Duodenal mucosa (tissue), 2 donors: ENCODE results near the gene XKR8.
A peak's percentile ranks its signal among the peaks of the same experiment; 100 is the strongest.

Source experiments
- H3K27ac ChIP-seq: one replicate; pipeline ENCODE4 v1.7.0; 2013; ENCODE audit warnings: low read depth, low read length
- H3K27me3 ChIP-seq, 2 donors: one replicate each; pipeline ENCODE4 v1.7.0; 2013; ENCODE audit warnings: low read length in 2 of 2, control low read depth in 1 of 2; ENCODE audit not compliant: insufficient read depth in 2 of 2, control insufficient read depth in 1 of 2
- H3K36me3 ChIP-seq, 2 donors: one replicate each; pipeline ENCODE4 v1.7.0; 2013; ENCODE audit warnings: low read length in 2 of 2, control low read depth in 1 of 2; ENCODE audit not compliant: insufficient read depth in 2 of 2, control insufficient read depth in 1 of 2
- H3K4me1 ChIP-seq, 2 donors: one replicate each; pipeline ENCODE4 v1.7.0; 2013; ENCODE audit warnings: low read length in 2 of 2, control low read depth in 1 of 2; ENCODE audit not compliant: insufficient read depth in 2 of 2, control insufficient read depth in 1 of 2
- H3K4me3 ChIP-seq, 2 donors: one replicate each; pipeline ENCODE4 v1.7.0; 2013; ENCODE audit warnings: low read length in 2 of 2, low read depth in 1 of 2
- H3K9ac ChIP-seq, 2 donors: one replicate each; pipeline ENCODE4 v1.7.0; 2013; ENCODE audit warnings: low read length in 2 of 2, low read depth in 1 of 2
- H3K9me3 ChIP-seq, 2 donors: one replicate each; pipeline ENCODE4 v1.7.0; 2013; ENCODE audit warnings: low read length in 2 of 2, control low read depth in 1 of 2; ENCODE audit not compliant: control insufficient read depth in 1 of 2

The XKR8 gene

GRCh38 chr1:27936370-27936769 is 23.4 kb upstream of the XKR8 start:
- Histone ChIP-seq H3K9ac (no peak overlapping the region), H3K4me1 (peaks cover 5 to 7% of the 10 kb centered on the region in 2 donors), H3K4me3 (no peak overlapping the region), H3K27me3 (no peaks in the 10 kb centered on the region), H3K36me3 (no peaks in the 10 kb centered on the region), H3K27ac (no peak overlapping the region), H3K9me3 (no peaks in the 10 kb centered on the region)

- H3K9ac ChIP-seq: peak overlapping the region in 1 of 2 donors; percentile 3
- no peak overlapping the region for H3K4me3 ChIP-seq
- H3K9me3 ChIP-seq: no peaks in the 10 kb centered on the region
- H3K36me3 ChIP-seq: peaks cover 0 to 3% of the 10 kb centered on the region in 2 donors
- H3K27ac ChIP-seq: no peak overlapping the region
- peaks cover 5 to 7% of the 10 kb centered on the region in 2 donors for H3K4me1 ChIP-seq
- H3K27me3 ChIP-seq: no peaks in the 10 kb centered on the region
These were observed 22.3 kb upstream of the XKR8 start for GRCh38 chr1:27937524-27937836.

GRCh38 chr1:27938488-27938887 is 21.3 kb upstream of the XKR8 start:
- peaks cover 5 to 7% of the 10 kb centered on the region in 2 donors for H3K4me1 ChIP-seq
- peaks cover 0 to 3% of the 10 kb centered on the region in 2 donors for H3K36me3 ChIP-seq
- H3K4me3 ChIP-seq: no peak overlapping the region
- no peaks in the 10 kb centered on the region for H3K27me3 ChIP-seq
- no peak overlapping the region for H3K9ac ChIP-seq
- no peaks in the 10 kb centered on the region for H3K9me3 ChIP-seq
- H3K27ac ChIP-seq: no peak overlapping the region

DNA sequence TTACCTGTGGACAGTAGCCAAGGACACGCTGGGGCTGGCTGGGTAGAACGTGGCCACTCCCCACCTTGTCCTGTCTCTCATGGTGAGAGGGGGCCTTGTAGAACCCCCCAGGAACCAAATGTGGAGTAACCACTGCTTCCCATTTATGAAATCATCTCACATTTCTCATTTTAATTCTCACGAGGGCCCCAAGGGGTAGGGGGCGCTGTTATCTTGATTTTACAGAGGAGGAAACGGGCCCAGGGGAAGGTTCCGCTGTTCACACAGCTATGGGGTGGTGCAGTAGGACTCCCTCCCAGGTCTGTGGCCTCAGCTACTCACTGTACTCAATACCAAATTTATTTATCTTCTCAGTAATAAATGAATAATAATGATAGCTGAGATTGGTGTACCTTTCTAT is 19.5 kb upstream of the XKR8 start:
- H3K4me3 ChIP-seq: no peak overlapping the region
- peaks cover 5 to 7% of the 10 kb centered on the region in 2 donors for H3K4me1 ChIP-seq
- H3K27ac ChIP-seq: no peak overlapping the region
- no peaks in the 10 kb centered on the region for H3K27me3 ChIP-seq
- peaks cover 0 to 3% of the 10 kb centered on the region in 2 donors for H3K36me3 ChIP-seq
- H3K9ac ChIP-seq: no peak overlapping the region
- no peaks in the 10 kb centered on the region for H3K9me3 ChIP-seq

GRCh38 chr1:27940870-27941560 is 18.8 kb upstream of the XKR8 start:
- H3K4me3 ChIP-seq: no peak overlapping the region
- H3K4me1 ChIP-seq: peaks cover under 1 to 2% of the 10 kb centered on the region in 2 donors
- no peak overlapping the region for H3K9ac ChIP-seq
- no peaks in the 10 kb centered on the region for H3K27me3 ChIP-seq
- H3K36me3 ChIP-seq: peaks cover 0 to 3% of the 10 kb centered on the region in 2 donors
- no peak overlapping the region for H3K27ac ChIP-seq
- H3K9me3 ChIP-seq: no peaks in the 10 kb centered on the region

GRCh38 chr1:27941671-27942540 is 17.9 kb upstream of the XKR8 start:
- Histone ChIP-seq H3K4me1 (no peaks in the 10 kb centered on the region), H3K27me3 (no peaks in the 10 kb centered on the region), H3K27ac (no peak overlapping the region), H3K9ac (no peak overlapping the region), H3K36me3 (peaks cover 0 to 3% of the 10 kb centered on the region in 2 donors), H3K4me3 (no peak overlapping the region), H3K9me3 (no peaks in the 10 kb centered on the region)

GRCh38 chr1:27945020-27945419 is 14.8 kb upstream of the XKR8 start:
- Histone ChIP-seq H3K27me3 (no peaks in the 10 kb centered on the region), H3K9ac (no peak overlapping the region), H3K4me3 (no peak overlapping the region), H3K4me1 (peaks cover 0 to 3% of the 10 kb centered on the region in 2 donors), H3K36me3 (peaks cover 0 to 10% of the 10 kb centered on the region in 2 donors), H3K27ac (no peak overlapping the region), H3K9me3 (no peaks in the 10 kb centered on the region)

DNA sequence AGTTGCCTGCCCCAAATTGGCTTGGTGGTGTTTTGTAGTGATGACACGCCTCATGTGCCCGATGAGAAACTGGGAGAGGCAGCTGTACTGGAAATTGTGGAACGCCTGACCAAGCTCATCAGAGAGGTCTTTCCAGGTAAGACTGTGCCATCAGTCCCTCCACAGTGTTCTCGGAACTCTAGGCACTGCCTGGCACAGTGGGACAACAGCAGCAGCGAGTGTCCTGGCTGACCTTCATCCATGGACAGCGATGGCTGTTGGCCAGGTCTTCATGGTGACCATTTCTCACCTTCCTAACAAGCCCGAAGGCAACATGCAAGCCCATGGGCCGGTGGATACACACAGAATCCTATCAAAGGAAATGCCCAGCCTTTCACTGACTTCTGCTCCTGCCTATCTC is 10.7 kb upstream of the XKR8 start:
- H3K9ac ChIP-seq: no peak overlapping the region
- H3K9me3 ChIP-seq: no peaks in the 10 kb centered on the region
- peaks cover 19 to 34% of the 10 kb centered on the region in 2 donors for H3K4me1 ChIP-seq
- no peak overlapping the region for H3K4me3 ChIP-seq
- no peak overlapping the region for H3K27ac ChIP-seq
- H3K27me3 ChIP-seq: no peaks in the 10 kb centered on the region
- H3K36me3 ChIP-seq: peaks cover 0 to 7% of the 10 kb centered on the region in 2 donors

DNA sequence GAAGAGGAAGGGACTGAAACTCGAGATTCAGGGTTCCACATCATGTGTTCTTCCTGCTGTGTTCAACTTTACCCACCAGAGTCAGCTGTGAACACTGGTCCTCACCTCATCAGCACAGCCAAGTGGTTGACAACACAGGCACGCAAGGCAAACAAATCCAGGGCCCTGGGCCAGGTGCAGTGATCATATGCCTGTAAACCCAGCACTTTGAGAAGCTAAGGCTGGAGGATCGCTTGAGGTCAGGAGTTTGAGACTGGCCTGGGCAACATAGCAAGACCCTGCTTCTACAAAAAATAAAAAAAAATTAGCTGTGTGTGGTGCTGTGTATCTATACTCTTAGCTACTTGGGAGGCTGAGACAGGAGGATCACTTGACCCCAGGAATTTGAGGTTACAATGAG is 8.4 kb upstream of the XKR8 start:
- Histone ChIP-seq H3K27me3 (no peaks in the 10 kb centered on the region), H3K4me3 (no peak overlapping the region), H3K27ac (no peak overlapping the region), H3K9ac (no peak overlapping the region), H3K9me3 (no peaks in the 10 kb centered on the region), H3K36me3 (peaks cover 0 to 17% of the 10 kb centered on the region in 2 donors), H3K4me1 (peaks cover 19 to 34% of the 10 kb centered on the region in 2 donors)

- Histone ChIP-seq H3K27me3 (no peaks in the 10 kb centered on the region), H3K4me3 (no peak overlapping the region), H3K9ac (no peak overlapping the region), H3K9me3 (no peaks in the 10 kb centered on the region), H3K27ac (peak overlapping the region; percentile 66), H3K36me3 (peaks cover 0 to 17% of the 10 kb centered on the region in 2 donors), H3K4me1 (peaks cover 19 to 34% of the 10 kb centered on the region in 2 donors)
These were observed 7.6 kb upstream of the XKR8 start for GRCh38 chr1:27952147-27952546.
